OCI-LY1 (cell line): ENCODE measurements around the gene LTBP3.
"Not testable (repeated sequence)": the region's sequence is repeated elsewhere in the genome, so short reads cannot be mapped to it uniquely, and the experiment has no call there.

Experiments
- EZH2 ChIP-seq: fragments of 200-600 bp; sonication (generic), shearing (Covaris generic); IDR thresholded peaks from 2 replicates; pipeline ENCODE4 v1.8.0; 2017; ENCODE audit warnings: borderline replicate concordance, mixed run types, mild to moderate bottlenecking, antibody characterized with exemption, low read length, moderate library complexity, mixed read lengths
- TF ChIP-seq, protein P1 (sequence below): fragments of 200-600 bp; sonication (generic), shearing (Covaris generic); IDR thresholded peaks from 2 replicates; pipeline ENCODE4 v1.5.1; 2017; ENCODE audit warnings: mild to moderate bottlenecking, antibody characterized with exemption, low read length, moderate library complexity, mixed read lengths

GRCh38 chr11:65523631-65523968 lies 34.6 kb downstream of the LTBP3 start:
- TF ChIP-seq, protein P1, sequence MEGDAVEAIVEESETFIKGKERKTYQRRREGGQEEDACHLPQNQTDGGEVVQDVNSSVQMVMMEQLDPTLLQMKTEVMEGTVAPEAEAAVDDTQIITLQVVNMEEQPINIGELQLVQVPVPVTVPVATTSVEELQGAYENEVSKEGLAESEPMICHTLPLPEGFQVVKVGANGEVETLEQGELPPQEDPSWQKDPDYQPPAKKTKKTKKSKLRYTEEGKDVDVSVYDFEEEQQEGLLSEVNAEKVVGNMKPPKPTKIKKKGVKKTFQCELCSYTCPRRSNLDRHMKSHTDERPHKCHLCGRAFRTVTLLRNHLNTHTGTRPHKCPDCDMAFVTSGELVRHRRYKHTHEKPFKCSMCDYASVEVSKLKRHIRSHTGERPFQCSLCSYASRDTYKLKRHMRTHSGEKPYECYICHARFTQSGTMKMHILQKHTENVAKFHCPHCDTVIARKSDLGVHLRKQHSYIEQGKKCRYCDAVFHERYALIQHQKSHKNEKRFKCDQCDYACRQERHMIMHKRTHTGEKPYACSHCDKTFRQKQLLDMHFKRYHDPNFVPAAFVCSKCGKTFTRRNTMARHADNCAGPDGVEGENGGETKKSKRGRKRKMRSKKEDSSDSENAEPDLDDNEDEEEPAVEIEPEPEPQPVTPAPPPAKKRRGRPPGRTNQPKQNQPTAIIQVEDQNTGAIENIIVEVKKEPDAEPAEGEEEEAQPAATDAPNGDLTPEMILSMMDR, result not testable (repeated sequence)
- not testable (repeated sequence) for TF ChIP-seq EZH2
